DOHH2 (cell line): ENCODE measurements around the gene RNF32.

ENCODE experiments used
- H3F3A ChIP-seq: fragments of 200-600 bp; sonication (generic), shearing (Covaris generic); 2 replicates; pipeline ENCODE4 v1.6.0; 2016; ENCODE audit warnings: antibody characterized with exemption, mild to moderate bottlenecking; ENCODE audit not compliant: control insufficient read depth, insufficient read depth
- H3K27ac ChIP-seq: fragments of 200-600 bp; sonication (generic); 2 replicates; pipeline ENCODE4 v1.5.1; 2014; ENCODE audit warnings: low read depth, mild to moderate bottlenecking, low read length, moderate library complexity
- H3K27me3 ChIP-seq: fragments of 200-600 bp; sonication (generic); 2 replicates; pipeline ENCODE4 v1.6.1; 2014; ENCODE audit warnings: mild to moderate bottlenecking, low read length, mixed read lengths; ENCODE audit not compliant: control insufficient read depth
- H3K36me3 ChIP-seq: fragments of 200-600 bp; sonication (generic); 2 replicates; pipeline ENCODE4 v1.6.1; 2014; ENCODE audit warnings: mild to moderate bottlenecking, low read length, moderate library complexity, mixed read lengths; ENCODE audit not compliant: control insufficient read depth
- H3K4me1 ChIP-seq: fragments of 200-600 bp; sonication (generic); 2 replicates; pipeline ENCODE4 v1.6.1; 2014; ENCODE audit warnings: mild to moderate bottlenecking, low read length, mixed read lengths; ENCODE audit not compliant: control insufficient read depth
- H3K4me2 ChIP-seq: fragments of 200-600 bp; sonication (generic); 2 replicates; pipeline ENCODE4 v1.6.0; 2014; ENCODE audit warnings: mild to moderate bottlenecking, low read length, moderate library complexity
- H3K4me3 ChIP-seq: fragments of 200-600 bp; sonication (generic); 2 replicates; pipeline ENCODE4 v1.5.1; 2014; ENCODE audit warnings: mild to moderate bottlenecking, low read length, mixed read lengths
- H3K79me2 ChIP-seq: fragments of 200-600 bp; sonication (generic); 2 replicates; pipeline ENCODE4 v1.6.1; 2014; ENCODE audit warnings: mild to moderate bottlenecking, low read length, mixed read lengths; ENCODE audit not compliant: control insufficient read depth
- H3K9me2 ChIP-seq: fragments of 200-600 bp; sonication (generic); replicated peaks from 2 replicates; pipeline ENCODE4 v1.6.1; 2014; ENCODE audit warnings: mild to moderate bottlenecking, low read length, mixed read lengths; ENCODE audit not compliant: control insufficient read depth
- H3K9me3 ChIP-seq: fragments of 200-600 bp; sonication (generic); 2 replicates; pipeline ENCODE4 v1.6.1; 2014; ENCODE audit warnings: antibody characterized with exemption, low read length, mixed read lengths; ENCODE audit not compliant: control insufficient read depth, insufficient read depth
- H4K20me1 ChIP-seq: fragments of 200-600 bp; sonication (generic); 2 replicates; pipeline ENCODE4 v1.6.0; 2014; ENCODE audit warnings: low read depth, mild to moderate bottlenecking, antibody characterized with exemption, low read length, moderate library complexity; ENCODE audit not compliant: control insufficient read depth, insufficient read depth
- EZH2phosphoT487 ChIP-seq: fragments of 200-600 bp; sonication (generic); IDR thresholded peaks from 2 replicates; pipeline ENCODE4 v1.6.1; 2017; ENCODE audit warnings: borderline replicate concordance, mild to moderate bottlenecking, antibody characterized with exemption, low read length, moderate library complexity, mixed read lengths
- TF ChIP-seq, protein P1 (sequence below): fragments of 200-600 bp; sonication (generic); IDR thresholded peaks from one replicate; pipeline ENCODE4 v1.5.1; 2014; ENCODE audit warnings: antibody characterized with exemption, mild to moderate bottlenecking, low read depth, low read length; ENCODE audit not compliant: poor library complexity, severe bottlenecking

The RNF32 gene

DNA sequence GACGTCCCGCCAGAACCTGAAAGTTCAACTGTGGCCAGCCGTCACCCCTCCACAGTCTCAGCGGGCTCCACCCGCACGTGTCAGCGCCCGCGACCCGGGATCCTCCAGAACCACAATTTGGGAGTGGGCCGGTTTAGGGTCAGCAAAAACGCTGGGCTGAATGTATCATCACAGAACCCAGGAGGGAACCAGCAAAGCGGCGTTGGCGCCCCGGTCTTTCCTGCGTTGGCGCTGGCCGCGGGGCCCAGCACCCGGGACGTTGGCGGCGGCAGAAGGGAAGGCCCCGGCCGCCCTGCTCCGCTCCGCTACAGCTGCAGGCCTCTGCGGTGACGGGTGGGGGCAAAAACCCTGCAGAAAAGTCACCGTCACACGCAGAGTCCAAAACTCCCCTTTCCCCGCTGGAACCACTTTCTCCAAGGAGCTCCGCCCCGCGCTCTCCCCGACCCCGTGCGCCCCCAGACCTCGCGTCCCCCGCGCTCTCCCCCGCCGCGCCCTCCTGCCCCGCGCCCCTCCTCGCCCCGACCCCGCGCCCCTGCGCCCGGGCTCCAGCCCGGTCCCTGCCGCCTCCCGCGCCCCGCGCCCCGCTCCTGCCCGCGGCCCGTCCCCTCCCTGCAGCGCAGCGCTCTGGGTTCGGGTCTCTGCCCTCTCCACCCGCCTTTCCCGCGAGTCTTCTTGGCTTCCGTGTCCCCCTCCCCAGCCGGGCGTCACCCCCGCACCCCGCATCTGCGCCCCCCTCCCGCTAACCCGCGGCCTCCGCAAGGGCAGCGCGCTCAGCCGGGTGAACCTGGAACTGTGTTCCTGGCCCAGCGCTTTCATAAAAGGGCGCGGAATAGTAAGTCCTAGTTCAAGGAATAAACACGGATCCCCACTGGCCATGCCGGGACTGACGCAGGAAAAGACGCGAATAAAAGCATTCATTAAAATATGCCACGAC, 24.0 kb upstream of the RNF32 start:
- TF ChIP-seq, protein P1, sequence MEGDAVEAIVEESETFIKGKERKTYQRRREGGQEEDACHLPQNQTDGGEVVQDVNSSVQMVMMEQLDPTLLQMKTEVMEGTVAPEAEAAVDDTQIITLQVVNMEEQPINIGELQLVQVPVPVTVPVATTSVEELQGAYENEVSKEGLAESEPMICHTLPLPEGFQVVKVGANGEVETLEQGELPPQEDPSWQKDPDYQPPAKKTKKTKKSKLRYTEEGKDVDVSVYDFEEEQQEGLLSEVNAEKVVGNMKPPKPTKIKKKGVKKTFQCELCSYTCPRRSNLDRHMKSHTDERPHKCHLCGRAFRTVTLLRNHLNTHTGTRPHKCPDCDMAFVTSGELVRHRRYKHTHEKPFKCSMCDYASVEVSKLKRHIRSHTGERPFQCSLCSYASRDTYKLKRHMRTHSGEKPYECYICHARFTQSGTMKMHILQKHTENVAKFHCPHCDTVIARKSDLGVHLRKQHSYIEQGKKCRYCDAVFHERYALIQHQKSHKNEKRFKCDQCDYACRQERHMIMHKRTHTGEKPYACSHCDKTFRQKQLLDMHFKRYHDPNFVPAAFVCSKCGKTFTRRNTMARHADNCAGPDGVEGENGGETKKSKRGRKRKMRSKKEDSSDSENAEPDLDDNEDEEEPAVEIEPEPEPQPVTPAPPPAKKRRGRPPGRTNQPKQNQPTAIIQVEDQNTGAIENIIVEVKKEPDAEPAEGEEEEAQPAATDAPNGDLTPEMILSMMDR = no peak
- TF ChIP-seq EZH2phosphoT487 = no peak
- no peaks in the 10 kb centered on the region for H3K4me1 ChIP-seq
- no peaks in the 10 kb centered on the region for H3K9me2 ChIP-seq
- no peaks in the 10 kb centered on the region for H3K36me3 ChIP-seq
- no peaks in the 10 kb centered on the region for H4K20me1 ChIP-seq
- H3K27me3 ChIP-seq = peaks cover 8% of the 10 kb centered on the region
- no peaks in the 10 kb centered on the region for H3K79me2 ChIP-seq
- H3K27ac ChIP-seq = no peak overlapping the region
- no peak overlapping the region for H3K4me3 ChIP-seq
- H3F3A ChIP-seq = no peaks in the 10 kb centered on the region
- H3K9me3 ChIP-seq = no peaks in the 10 kb centered on the region
- H3K4me2 ChIP-seq = no peak overlapping the region

- H3K4me1 ChIP-seq = no peaks in the 10 kb centered on the region
- H3K27me3 ChIP-seq = peaks cover 11% of the 10 kb centered on the region
- no peak for TF ChIP-seq EZH2phosphoT487
- TF ChIP-seq, protein P1 = no peak
- H3K4me3 ChIP-seq = no peak overlapping the region
- no peak overlapping the region for H3K27ac ChIP-seq
- no peaks in the 10 kb centered on the region for H4K20me1 ChIP-seq
- no peaks in the 10 kb centered on the region for H3K9me3 ChIP-seq
- no peak overlapping the region for H3K4me2 ChIP-seq
- H3K9me2 ChIP-seq = no peaks in the 10 kb centered on the region
- no peaks in the 10 kb centered on the region for H3K36me3 ChIP-seq
- H3F3A ChIP-seq = no peaks in the 10 kb centered on the region
- H3K79me2 ChIP-seq = no peaks in the 10 kb centered on the region
Measured at GRCh38 chr7:156617215-156617614, 23.4 kb upstream of the RNF32 start.

DNA sequence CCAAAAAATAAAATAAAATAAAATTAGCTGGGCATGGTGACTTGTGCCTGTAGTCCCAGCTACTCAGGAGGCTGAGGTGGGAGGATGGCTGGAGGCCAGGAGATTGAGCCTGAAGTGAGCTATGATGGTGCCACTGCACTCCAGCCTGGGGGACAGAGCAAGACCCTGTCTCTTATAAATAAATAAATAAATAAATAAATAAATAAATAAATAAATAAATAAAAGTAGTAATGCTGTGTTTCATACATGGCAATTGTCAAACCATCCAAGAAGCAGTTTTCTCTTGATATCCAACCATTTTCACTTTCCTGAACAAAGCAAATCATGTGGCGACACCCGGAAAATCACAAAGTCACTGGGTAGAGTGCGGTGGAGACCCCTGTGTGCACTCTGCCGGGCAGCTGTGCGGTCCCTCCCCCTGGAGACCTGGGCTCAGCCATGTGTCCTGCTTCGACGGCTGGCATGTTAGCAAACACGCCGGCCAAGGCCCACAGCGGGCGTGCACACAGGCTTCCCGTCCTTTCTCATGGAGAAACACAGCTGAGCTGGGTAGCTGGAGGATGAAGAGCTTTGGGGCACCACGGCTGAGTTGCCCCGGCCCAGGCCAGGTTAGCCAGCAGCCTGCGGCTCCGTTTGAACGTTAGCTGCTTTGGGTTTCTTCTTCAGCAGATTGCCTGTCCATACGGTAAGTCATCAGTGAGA, 22.3 kb upstream of the RNF32 start:
- Histone ChIP-seq H3K9me2 (no peaks in the 10 kb centered on the region), H3F3A (no peaks in the 10 kb centered on the region), H3K27ac (no peak overlapping the region), H3K36me3 (no peaks in the 10 kb centered on the region), H4K20me1 (no peaks in the 10 kb centered on the region), H3K4me1 (no peaks in the 10 kb centered on the region), H3K4me2 (no peak overlapping the region), H3K9me3 (no peaks in the 10 kb centered on the region), H3K27me3 (peaks cover 14% of the 10 kb centered on the region), H3K4me3 (no peak overlapping the region), H3K79me2 (no peaks in the 10 kb centered on the region)
- TF ChIP-seq EZH2phosphoT487 = no peak
- TF ChIP-seq, protein P1 = no peak
